Measurements from ENCODE around the gene COL23A1. TPM values are rescaled to one million over a fixed set of nuclear protein-coding genes. Genes with fewer than 3 reads are reported as not detected.

The COL23A1 gene
- total and polyA plus RNA-seq, 2 of the 13 experiments (the other 11 are each of a cell fraction or from before 2014, with no cell fraction given) = not detected

- ChIA-PET CTCF (ENCODE audit: low intra/inter-chr PET ratio, low total read pairs) (no interaction called here), POLR2A (no interaction called here)
- intact Hi-C loops (cut with micrococcal nuclease; ENCODE audit: unreplicated experiment) = no loop called here
- FAIRE-seq (no peak), ATAC-seq (no peak), DNase-seq (ENCODE audit: low spot score) (no peak)
- Histone ChIP-seq H3K4me1 (ENCODE audit: insufficient read depth, low read length) (no peaks in the 10 kb centered on the region), H3K27ac (ENCODE audit: extremely low read length, insufficient read depth, low read length) (no peak overlapping the region), H3K9ac (ENCODE audit: insufficient read depth, low read depth, low read length) (no peak overlapping the region), H3K4me2 (ENCODE audit: low read depth, low read length) (no peak overlapping the region), H3K9me3 (ENCODE audit: low read length) (no peaks in the 10 kb centered on the region), H3K4me3 (replicated peaks in 1 of 3; ENCODE audit: insufficient read depth in 1 of 3, low read depth in 2 of 3, low read length in 3 of 3) (no peak overlapping the region), H2AFZ (ENCODE audit: low read length) (no peak overlapping the region), H4K20me1 (ENCODE audit: insufficient read depth, low read length) (no peaks in the 10 kb centered on the region), H3K79me2 (ENCODE audit: insufficient read depth, low read length) (no peaks in the 10 kb centered on the region), H3K27me3 (ENCODE audit: control insufficient read depth in 1 of 2, insufficient read depth in 2 of 2, low read length in 2 of 2) (peaks cover 0 to 17% of the 10 kb centered on the region in 2 experiments; a peak in 3 of 5 replicates), H3K36me3 (replicated peaks in 1 of 2; ENCODE audit: control insufficient read depth in 1 of 2, insufficient read depth in 2 of 2, low read length in 2 of 2) (no peaks in the 10 kb centered on the region)
- in situ Hi-C loops (cut with HindIII; ENCODE audit: extremely low pct_ligation_motif_present, low pct_unique_long_range_greater_than_20kb) = no loop called here
- 30% methylated on average over 11 of the region's 17 CpGs for WGBS (ENCODE audit: low lambda C conversion rate)
- BruUV-seq (replicated peaks) = no TSS peak
- TF ChIP-seq HCFC1 (IDR thresholded peaks at IDR 0.05; ENCODE audit: low read depth, low read length) (no peak), ELF1 (CRISPR knock-in tag; IDR thresholded peaks at IDR 0.05) (no peak)
Observed at GRCh38 chr5:178421699-178422399, 168.3 kb downstream of the COL23A1 start.

DNA sequence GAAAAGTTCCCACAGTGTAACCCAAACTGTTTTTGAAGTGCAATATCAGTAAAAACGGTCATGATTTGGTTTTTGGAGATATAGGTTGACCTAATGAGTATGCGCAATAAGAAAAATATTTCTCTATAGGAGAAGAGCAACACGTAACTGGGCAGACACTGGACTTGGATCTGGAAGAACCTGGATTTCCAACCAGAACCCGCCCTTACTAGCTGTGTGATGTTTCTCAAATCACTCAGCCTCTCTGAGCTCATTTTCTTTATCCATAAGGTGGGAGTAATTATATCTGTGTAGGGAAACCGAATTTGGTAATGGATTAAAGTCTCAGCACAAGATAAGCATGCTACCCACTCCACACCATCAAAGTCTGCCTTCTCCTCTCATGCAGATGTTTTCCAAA is 169.1 kb downstream of the COL23A1 start:
- no peaks in the 10 kb centered on the region for H3K4me1 ChIP-seq (ENCODE audit: insufficient read depth, low read length)
- 48% methylated on average over 5 of the region's 5 CpGs for WGBS (ENCODE audit: low lambda C conversion rate)
- in situ Hi-C loops (cut with HindIII; ENCODE audit: extremely low pct_ligation_motif_present, low pct_unique_long_range_greater_than_20kb) = no loop called here
- peaks cover 0 to 17% of the 10 kb centered on the region in 2 experiments; a peak in 3 of 5 replicates for H3K27me3 ChIP-seq (ENCODE audit: control insufficient read depth in 1 of 2, insufficient read depth in 2 of 2, low read length in 2 of 2)
- H3K36me3 ChIP-seq (replicated peaks in 1 of 2; ENCODE audit: control insufficient read depth in 1 of 2, insufficient read depth in 2 of 2, low read length in 2 of 2) = no peaks in the 10 kb centered on the region
- intact Hi-C loops (cut with micrococcal nuclease; ENCODE audit: unreplicated experiment) = no loop called here
- H3K9ac ChIP-seq (ENCODE audit: insufficient read depth, low read depth, low read length) = no peak overlapping the region
- ChIA-PET POLR2A (no interaction called here), CTCF (ENCODE audit: low intra/inter-chr PET ratio, low total read pairs) (no interaction called here)
- no peak overlapping the region for H2AFZ ChIP-seq (ENCODE audit: low read length)
- H3K9me3 ChIP-seq (ENCODE audit: low read length) = no peaks in the 10 kb centered on the region
- DNase-seq (ENCODE audit: low spot score) (no peak), FAIRE-seq (no peak), ATAC-seq (no peak)
- H3K27ac ChIP-seq (ENCODE audit: extremely low read length, insufficient read depth, low read length) = no peak overlapping the region
- no peaks in the 10 kb centered on the region for H3K79me2 ChIP-seq (ENCODE audit: insufficient read depth, low read length)
- no peak overlapping the region for H3K4me2 ChIP-seq (ENCODE audit: low read depth, low read length)
- H4K20me1 ChIP-seq (ENCODE audit: insufficient read depth, low read length) = no peaks in the 10 kb centered on the region
- BruUV-seq (replicated peaks) = no TSS peak
- no peak overlapping the region for H3K4me3 ChIP-seq (replicated peaks in 1 of 3; ENCODE audit: insufficient read depth in 1 of 3, low read depth in 2 of 3, low read length in 3 of 3)
- no peak for TF ChIP-seq ZNF468 (CRISPR knock-in tag; IDR thresholded peaks at IDR 0.05)
- no peak for TF ChIP-seq ZNF253 (CRISPR knock-in tag; IDR thresholded peaks at IDR 0.05; ENCODE audit: borderline replicate concordance)
- no peak for TF ChIP-seq ZNF777 (CRISPR knock-in tag; IDR thresholded peaks at IDR 0.05)
- TF ChIP-seq RNF2 (conservative IDR thresholded peaks at IDR 0.05; ENCODE audit: low read depth) = no peak
- TF ChIP-seq YY1 (IDR thresholded peaks at IDR 0.05; ENCODE audit: insufficient read depth, insufficient replicate concordance, low read depth, low read length) = no peak
- TF ChIP-seq, protein P1, sequence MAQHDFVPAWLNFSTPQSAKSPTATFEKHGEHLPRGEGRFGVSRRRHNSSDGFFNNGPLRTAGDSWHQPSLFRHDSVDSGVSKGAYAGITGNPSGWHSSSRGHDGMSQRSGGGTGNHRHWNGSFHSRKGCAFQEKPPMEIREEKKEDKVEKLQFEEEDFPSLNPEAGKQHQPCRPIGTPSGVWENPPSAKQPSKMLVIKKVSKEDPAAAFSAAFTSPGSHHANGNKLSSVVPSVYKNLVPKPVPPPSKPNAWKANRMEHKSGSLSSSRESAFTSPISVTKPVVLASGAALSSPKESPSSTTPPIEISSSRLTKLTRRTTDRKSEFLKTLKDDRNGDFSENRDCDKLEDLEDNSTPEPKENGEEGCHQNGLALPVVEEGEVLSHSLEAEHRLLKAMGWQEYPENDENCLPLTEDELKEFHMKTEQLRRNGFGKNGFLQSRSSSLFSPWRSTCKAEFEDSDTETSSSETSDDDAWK (CRISPR knock-in tag; IDR thresholded peaks at IDR 0.05) = no peak
- TF ChIP-seq, protein P2, sequence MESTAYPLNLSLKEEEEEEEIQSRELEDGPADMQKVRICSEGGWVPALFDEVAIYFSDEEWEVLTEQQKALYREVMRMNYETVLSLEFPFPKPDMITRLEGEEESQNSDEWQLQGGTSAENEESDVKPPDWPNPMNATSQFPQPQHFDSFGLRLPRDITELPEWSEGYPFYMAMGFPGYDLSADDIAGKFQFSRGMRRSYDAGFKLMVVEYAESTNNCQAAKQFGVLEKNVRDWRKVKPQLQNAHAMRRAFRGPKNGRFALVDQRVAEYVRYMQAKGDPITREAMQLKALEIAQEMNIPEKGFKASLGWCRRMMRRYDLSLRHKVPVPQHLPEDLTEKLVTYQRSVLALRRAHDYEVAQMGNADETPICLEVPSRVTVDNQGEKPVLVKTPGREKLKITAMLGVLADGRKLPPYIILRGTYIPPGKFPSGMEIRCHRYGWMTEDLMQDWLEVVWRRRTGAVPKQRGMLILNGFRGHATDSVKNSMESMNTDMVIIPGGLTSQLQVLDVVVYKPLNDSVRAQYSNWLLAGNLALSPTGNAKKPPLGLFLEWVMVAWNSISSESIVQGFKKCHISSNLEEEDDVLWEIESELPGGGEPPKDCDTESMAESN (CRISPR knock-in tag; conservative IDR thresholded peaks at IDR 0.05) = no peak
- TF ChIP-seq, protein P3, sequence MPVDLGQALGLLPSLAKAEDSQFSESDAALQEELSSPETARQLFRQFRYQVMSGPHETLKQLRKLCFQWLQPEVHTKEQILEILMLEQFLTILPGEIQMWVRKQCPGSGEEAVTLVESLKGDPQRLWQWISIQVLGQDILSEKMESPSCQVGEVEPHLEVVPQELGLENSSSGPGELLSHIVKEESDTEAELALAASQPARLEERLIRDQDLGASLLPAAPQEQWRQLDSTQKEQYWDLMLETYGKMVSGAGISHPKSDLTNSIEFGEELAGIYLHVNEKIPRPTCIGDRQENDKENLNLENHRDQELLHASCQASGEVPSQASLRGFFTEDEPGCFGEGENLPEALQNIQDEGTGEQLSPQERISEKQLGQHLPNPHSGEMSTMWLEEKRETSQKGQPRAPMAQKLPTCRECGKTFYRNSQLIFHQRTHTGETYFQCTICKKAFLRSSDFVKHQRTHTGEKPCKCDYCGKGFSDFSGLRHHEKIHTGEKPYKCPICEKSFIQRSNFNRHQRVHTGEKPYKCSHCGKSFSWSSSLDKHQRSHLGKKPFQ (CRISPR knock-in tag; IDR thresholded peaks at IDR 0.05; ENCODE audit: insufficient replicate concordance) = no peak
- no peak for TF ChIP-seq DRAP1 (CRISPR knock-in tag; IDR thresholded peaks at IDR 0.05)
- TF ChIP-seq ZNF672 (CRISPR knock-in tag; IDR thresholded peaks at IDR 0.05) = no peak
- TF ChIP-seq ZNF564 (CRISPR knock-in tag; IDR thresholded peaks at IDR 0.05) = no peak
- no peak for TF ChIP-seq SMARCC2 (IDR thresholded peaks at IDR 0.05)
